ENCODE results near the gene COQ2.

DNA sequence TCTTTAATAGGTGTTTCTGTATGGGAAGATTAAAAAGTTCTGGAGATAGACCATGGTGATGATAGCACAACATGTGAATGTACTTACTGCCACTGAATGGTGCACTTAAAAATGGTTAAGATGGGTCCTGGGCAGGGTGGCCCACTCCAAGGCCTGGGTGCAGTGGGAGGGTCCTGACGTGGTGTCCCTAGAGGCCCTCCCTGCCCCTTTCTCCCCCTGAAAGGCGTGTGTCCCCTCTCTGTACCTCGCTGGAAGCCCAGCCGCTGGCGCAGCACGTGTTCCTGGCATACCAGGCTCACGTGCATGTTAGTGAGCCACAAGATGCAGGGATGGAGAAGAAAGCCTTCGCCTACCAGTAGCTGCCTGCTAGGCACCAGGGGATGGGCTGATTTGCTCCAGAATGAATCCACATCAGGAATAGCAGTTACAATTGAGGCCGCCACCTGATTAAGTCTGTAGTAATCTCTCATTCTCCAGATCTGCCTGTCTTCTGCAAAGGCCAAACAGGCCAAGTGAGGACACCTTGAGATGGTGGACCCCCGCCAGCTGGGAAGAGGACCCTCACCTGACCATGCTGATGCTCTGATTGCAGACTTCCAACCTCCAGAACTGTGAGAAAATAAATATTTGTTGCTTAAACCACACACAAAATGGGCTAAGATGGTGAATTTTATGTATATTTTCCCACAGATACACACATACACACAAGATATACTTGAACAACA lies 67.5 kb downstream of the COQ2 start:
- TF ChIP-seq CEBPG (CRISPR knock-in tag; IDR thresholded peaks at IDR 0.05), result no peak
- TF ChIP-seq ZFP1 (CRISPR knock-in tag; IDR thresholded peaks at IDR 0.05), result no peak
- no peak for TF ChIP-seq ZC3H4 (CRISPR knock-in tag; IDR thresholded peaks at IDR 0.05; ENCODE audit: borderline replicate concordance)

All from HepG2 (cell line).